ENCODE results near the gene RASL12. TPM values are rescaled to one million over a fixed set of nuclear protein-coding genes. Genes with fewer than 3 reads are reported as not detected.

The RASL12 gene
- total and polyA plus RNA-seq, 7 donors: 2.5 to 6.3 (median 3.0) TPM

DNA sequence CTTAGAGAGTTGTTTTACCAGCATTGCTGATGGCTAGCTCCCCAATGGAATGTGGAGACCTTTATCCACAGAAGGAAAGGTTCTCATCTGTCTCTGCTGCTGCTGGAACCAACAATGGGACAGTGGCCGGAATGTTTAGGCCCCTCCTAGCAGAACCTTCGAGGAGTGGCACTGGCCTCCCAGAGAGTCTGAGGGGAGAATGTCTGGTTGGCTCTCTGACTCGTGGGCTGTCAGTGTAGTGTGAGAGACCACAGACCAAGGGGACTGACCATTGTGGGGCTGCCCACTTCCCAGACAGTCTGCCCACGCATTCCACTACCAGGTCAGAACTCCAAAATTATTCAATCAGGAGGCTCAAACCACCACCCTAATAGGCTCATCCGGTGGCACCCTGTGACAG, 5.1 kb downstream of the RASL12 start:
- intact Hi-C loops (cut with DNase I): no loop called here
- peaks cover 0 to 15% of the 10 kb centered on the region in 2 donors for H3K36me3 ChIP-seq (ENCODE audit: insufficient read depth in 1 of 2, low read depth in 1 of 2)
- no peak for ATAC-seq
- TF ChIP-seq, protein P1, sequence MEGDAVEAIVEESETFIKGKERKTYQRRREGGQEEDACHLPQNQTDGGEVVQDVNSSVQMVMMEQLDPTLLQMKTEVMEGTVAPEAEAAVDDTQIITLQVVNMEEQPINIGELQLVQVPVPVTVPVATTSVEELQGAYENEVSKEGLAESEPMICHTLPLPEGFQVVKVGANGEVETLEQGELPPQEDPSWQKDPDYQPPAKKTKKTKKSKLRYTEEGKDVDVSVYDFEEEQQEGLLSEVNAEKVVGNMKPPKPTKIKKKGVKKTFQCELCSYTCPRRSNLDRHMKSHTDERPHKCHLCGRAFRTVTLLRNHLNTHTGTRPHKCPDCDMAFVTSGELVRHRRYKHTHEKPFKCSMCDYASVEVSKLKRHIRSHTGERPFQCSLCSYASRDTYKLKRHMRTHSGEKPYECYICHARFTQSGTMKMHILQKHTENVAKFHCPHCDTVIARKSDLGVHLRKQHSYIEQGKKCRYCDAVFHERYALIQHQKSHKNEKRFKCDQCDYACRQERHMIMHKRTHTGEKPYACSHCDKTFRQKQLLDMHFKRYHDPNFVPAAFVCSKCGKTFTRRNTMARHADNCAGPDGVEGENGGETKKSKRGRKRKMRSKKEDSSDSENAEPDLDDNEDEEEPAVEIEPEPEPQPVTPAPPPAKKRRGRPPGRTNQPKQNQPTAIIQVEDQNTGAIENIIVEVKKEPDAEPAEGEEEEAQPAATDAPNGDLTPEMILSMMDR (IDR thresholded peaks at IDR 0.05): no peak
- 77 to 84% (median 83%) methylated on average over 5 of the region's 5 CpGs for WGBS, 3 donors
- no peaks in the 10 kb centered on the region for H3K4me1 ChIP-seq
- H3K9me3 ChIP-seq: no peaks in the 10 kb centered on the region
- no peak for DNase-seq
- H3K27me3 ChIP-seq (ENCODE audit: insufficient read depth in 3 of 3, low read length in 2 of 3): peaks cover 0 to 4% (median 2%) of the 10 kb centered on the region in 3 donors
- H3K4me3 ChIP-seq: no peak overlapping the region
- no peak overlapping the region for H3K27ac ChIP-seq

DNA sequence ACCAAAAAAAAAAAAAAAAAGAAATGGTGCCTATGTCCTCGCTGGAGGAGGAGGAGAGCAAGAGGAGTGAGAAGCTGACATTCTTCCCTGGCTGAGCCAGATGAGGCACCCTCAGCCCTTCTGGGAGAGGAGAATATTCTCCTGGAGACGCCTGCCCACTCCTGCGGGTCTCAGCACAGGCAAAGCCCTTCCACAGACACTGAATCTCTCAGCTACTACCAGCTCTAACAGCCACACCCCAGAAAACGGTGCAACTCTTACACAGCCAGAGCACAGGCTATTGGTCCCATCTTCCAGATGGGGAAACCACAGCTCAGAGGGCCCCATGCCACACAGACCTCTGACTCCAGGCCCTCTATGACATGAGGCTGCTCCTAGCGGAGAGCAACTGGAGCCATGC, 5.7 kb downstream of the RASL12 start:
- TF ChIP-seq, protein P1 (IDR thresholded peaks at IDR 0.05): no peak
- Histone ChIP-seq H3K27ac (no peak overlapping the region), H3K4me3 (no peak overlapping the region), H3K36me3 (ENCODE audit: insufficient read depth in 1 of 2, low read depth in 1 of 2) (peaks cover 3 to 22% of the 10 kb centered on the region in 2 donors), H3K27me3 (ENCODE audit: insufficient read depth in 3 of 3, low read length in 2 of 3) (no peaks in the 10 kb centered on the region), H3K9me3 (no peaks in the 10 kb centered on the region), H3K4me1 (no peaks in the 10 kb centered on the region)
- WGBS, 3 donors: 88 to 92% (median 90%) methylated on average over 4 to 5 of the region's 5 CpGs
- ATAC-seq: no peak
- no peak for DNase-seq
- intact Hi-C loops (cut with DNase I): no loop called here

DNA sequence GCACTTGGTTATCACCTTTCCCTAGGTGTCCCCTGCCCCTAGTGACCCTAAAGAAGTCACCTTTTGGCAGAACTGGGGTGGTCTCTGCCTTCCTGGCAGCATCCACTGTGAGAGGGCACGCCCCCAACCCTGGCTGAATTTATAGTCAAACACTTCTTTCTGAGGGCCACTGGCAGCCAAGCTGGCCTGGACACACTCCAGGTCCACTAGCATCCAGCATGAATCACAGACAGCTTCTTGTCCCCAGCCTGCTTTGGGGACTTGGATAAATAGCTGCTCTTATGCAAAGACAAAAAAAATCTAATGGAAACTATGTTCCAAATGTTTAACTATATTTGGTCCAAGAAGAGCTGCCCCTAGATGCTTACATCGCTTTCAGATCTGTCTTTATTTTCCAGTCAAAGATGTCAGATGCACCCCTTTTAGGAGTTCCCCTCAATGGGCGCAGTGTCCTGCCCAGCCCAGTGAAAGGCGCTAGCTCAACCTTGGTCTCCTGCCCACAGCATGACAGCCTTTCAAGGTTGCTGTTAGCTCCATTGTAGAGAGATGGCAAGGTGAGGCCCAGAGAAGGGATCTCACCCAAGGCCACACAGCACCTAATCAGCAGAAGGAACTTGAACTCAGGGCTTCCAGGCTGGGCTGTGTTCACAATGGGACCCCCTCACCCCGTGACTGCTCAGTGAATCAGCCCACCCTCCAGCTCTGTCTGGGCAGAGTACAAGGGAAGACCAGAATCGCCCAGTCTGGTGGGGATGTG, 7.0 kb downstream of the RASL12 start:
- no peak for DNase-seq
- H3K27ac ChIP-seq: no peak overlapping the region
- ATAC-seq: no peak
- H3K4me3 ChIP-seq: no peak overlapping the region
- intact Hi-C loops (cut with DNase I): no loop called here
- H3K4me1 ChIP-seq: no peaks in the 10 kb centered on the region
- 72 to 84% (median 78%) methylated on average over 6 of the region's 6 CpGs for WGBS, 3 donors
- TF ChIP-seq, protein P1 (IDR thresholded peaks at IDR 0.05): no peak
- no peaks in the 10 kb centered on the region for H3K9me3 ChIP-seq
- H3K36me3 ChIP-seq (ENCODE audit: insufficient read depth in 1 of 2, low read depth in 1 of 2): peaks cover 3 to 34% of the 10 kb centered on the region in 2 donors
- no peaks in the 10 kb centered on the region for H3K27me3 ChIP-seq (ENCODE audit: insufficient read depth in 3 of 3, low read length in 2 of 3)

DNA sequence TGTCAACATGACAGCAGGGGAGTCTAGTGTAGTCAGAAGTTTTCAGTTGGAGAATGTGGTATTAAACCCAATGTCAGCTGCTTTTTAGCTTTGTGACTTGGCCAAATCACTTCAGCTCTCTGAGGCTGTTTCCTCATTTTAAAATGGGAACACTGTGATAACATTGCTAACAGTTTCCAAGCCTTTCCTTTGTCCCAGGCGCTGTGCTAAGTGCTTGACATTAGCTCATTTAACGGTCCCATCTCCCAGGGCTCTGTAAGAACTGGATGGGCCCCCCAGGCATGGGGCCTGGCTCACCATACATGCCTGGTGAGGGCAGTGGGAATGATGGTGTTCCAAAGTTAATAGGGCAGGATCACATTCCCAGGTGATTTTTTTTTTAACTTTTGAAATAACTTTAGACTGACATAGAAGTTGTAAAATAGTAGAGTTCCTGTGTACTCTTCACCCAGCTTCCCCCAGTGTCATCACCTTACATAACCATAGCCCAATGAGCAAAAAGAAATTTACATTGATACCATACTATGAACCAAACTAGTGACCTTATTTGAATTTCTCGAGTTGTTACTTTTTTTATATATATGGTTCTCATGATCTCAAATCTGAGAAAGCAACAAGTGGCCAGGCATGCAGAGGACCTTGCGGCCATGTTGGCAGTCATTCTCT, 7.7 kb downstream of the RASL12 start:
- Histone ChIP-seq H3K36me3 (ENCODE audit: insufficient read depth in 1 of 2, low read depth in 1 of 2) (peaks cover 3 to 34% of the 10 kb centered on the region in 2 donors), H3K27me3 (ENCODE audit: insufficient read depth in 3 of 3, low read length in 2 of 3) (no peaks in the 10 kb centered on the region), H3K9me3 (no peaks in the 10 kb centered on the region), H3K27ac (no peak overlapping the region), H3K4me1 (no peaks in the 10 kb centered on the region), H3K4me3 (no peak overlapping the region)
- ATAC-seq (no peak), DNase-seq (no peak)
- 78 to 84% (median 82%) methylated on average over 4 of the region's 4 CpGs for WGBS, 3 donors
- intact Hi-C loops (cut with DNase I): no loop called here
- TF ChIP-seq, protein P1 (IDR thresholded peaks at IDR 0.05): no peak

Measured in psoas muscle (tissue), 8 donors.